ENCODE measurements around the gene BCKDK. TPM values are rescaled to one million over a fixed set of nuclear protein-coding genes. Genes with fewer than 3 reads are reported as not detected.

BCKDK gene
- total RNA-seq, 1 experiment from 2014 or later = 47.7 TPM

DNA sequence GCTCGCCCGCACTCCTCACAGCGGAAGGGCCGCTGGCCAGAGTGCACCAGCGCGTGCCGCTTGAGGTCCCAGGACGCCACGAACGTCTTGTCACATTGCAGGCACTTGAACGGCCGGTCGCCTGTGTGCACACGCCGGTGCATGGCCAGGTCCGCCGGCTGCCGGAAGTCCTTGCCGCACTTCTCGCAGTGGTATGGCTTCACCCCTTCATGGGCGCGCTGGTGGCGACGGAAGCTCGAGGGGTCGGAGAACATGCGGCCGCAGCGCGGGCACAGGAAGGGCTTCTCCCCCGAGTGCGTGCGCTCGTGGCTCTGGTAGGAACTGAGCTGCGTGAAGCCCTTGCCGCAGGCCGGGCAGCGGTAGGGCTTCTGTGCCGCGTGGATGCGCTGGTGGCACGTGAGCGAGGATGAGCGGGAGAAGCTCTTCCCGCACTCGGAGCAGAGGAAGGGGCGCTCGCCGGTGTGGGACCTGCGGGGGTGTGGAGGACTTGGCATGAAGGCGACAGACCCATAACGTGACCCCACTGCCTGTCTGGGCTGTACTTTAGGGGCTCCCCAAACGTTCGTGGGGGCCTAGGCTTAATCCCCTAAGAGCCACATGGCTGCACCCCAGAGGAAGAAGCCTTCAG, 46.3 kb upstream of the BCKDK start:
- POLR2A ChIA-PET (ENCODE audit: unreplicated experiment) = no interaction called here
- TF ChIP-seq EZH2 (IDR thresholded peaks at IDR 0.05; ENCODE audit: low read length, unreplicated experiment) = no peak
- TF ChIP-seq, protein P1, sequence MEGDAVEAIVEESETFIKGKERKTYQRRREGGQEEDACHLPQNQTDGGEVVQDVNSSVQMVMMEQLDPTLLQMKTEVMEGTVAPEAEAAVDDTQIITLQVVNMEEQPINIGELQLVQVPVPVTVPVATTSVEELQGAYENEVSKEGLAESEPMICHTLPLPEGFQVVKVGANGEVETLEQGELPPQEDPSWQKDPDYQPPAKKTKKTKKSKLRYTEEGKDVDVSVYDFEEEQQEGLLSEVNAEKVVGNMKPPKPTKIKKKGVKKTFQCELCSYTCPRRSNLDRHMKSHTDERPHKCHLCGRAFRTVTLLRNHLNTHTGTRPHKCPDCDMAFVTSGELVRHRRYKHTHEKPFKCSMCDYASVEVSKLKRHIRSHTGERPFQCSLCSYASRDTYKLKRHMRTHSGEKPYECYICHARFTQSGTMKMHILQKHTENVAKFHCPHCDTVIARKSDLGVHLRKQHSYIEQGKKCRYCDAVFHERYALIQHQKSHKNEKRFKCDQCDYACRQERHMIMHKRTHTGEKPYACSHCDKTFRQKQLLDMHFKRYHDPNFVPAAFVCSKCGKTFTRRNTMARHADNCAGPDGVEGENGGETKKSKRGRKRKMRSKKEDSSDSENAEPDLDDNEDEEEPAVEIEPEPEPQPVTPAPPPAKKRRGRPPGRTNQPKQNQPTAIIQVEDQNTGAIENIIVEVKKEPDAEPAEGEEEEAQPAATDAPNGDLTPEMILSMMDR (conservative IDR thresholded peaks at IDR 0.05; ENCODE audit: low read depth, low read length) = no peak
- no peak for TF ChIP-seq EZH2phosphoT487 (IDR thresholded peaks at IDR 0.05; ENCODE audit: borderline replicate concordance, low read length)

DNA sequence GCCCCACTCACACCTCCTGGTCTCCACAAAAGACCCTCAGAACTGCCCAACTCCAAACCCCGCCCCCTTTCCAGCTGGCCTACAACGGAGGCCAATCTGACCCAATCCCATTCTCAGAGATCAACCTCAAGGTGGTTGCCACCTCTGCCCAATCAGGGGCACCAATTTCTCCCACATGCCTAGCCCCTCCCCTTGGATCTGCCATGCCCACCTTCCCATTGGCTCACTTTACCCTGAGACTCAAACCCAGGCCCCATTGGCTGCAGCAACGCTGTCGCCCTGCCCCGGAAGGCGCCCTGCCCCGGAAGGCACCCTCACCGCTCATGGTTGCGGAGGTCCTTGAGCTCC, 44.7 kb upstream of the BCKDK start:
- BruUV-seq (replicated peaks) = no TSS peak
- H3K9me3 ChIP-seq (ENCODE audit: low read length) = no peaks in the 10 kb centered on the region
- intact Hi-C loops (cut with micrococcal nuclease) = no loop called here
- H3F3A ChIP-seq (ENCODE audit: low read length, unreplicated experiment) = no peaks in the 10 kb centered on the region
- H3K27me3 ChIP-seq (ENCODE audit: low read length) = no peaks in the 10 kb centered on the region
- no peak overlapping the region for H2AFZ ChIP-seq (ENCODE audit: low read length)
- H3K4me3 ChIP-seq (ENCODE audit: low read length) = no peak overlapping the region
- no peak overlapping the region for H3K4me2 ChIP-seq (ENCODE audit: low read length)
- POLR2A ChIA-PET (ENCODE audit: unreplicated experiment) = no interaction called here
- no peaks in the 10 kb centered on the region for H3K4me1 ChIP-seq (ENCODE audit: insufficient read depth, low read length)
- peaks cover 4% of the 10 kb centered on the region for H3K36me3 ChIP-seq (ENCODE audit: low read depth, low read length)
- DNase-seq = no peak
- no peak overlapping the region for H3K9ac ChIP-seq (ENCODE audit: low read length)
- H3K79me2 ChIP-seq (ENCODE audit: low read length) = peaks cover 32% of the 10 kb centered on the region
- no peak overlapping the region for H3K27ac ChIP-seq (ENCODE audit: low read length)
- no peaks in the 10 kb centered on the region for H3K9me2 ChIP-seq (replicated peaks; ENCODE audit: low read length)
- CTCF ChIA-PET = no interaction called here
- no peaks in the 10 kb centered on the region for H4K20me1 ChIP-seq (ENCODE audit: low read length)
- no peak for ATAC-seq
- TF ChIP-seq EZH2phosphoT487 (IDR thresholded peaks at IDR 0.05; ENCODE audit: borderline replicate concordance, low read length) = no peak
- TF ChIP-seq EZH2 (IDR thresholded peaks at IDR 0.05; ENCODE audit: low read length, unreplicated experiment) = no peak
- TF ChIP-seq, protein P1 (conservative IDR thresholded peaks at IDR 0.05; ENCODE audit: low read depth, low read length) = no peak

More for the DNA sequence above, 46.3 kb upstream of the BCKDK start:
- intact Hi-C loops (cut with micrococcal nuclease) = no loop called here
- Histone ChIP-seq H3K4me1 (ENCODE audit: insufficient read depth, low read length) (no peaks in the 10 kb centered on the region), H3K27ac (ENCODE audit: low read length) (no peak overlapping the region), H3K9me2 (replicated peaks; ENCODE audit: low read length) (no peaks in the 10 kb centered on the region), H4K20me1 (ENCODE audit: low read length) (no peaks in the 10 kb centered on the region), H3K36me3 (ENCODE audit: low read depth, low read length) (peaks cover 4% of the 10 kb centered on the region), H2AFZ (ENCODE audit: low read length) (no peak overlapping the region), H3K4me2 (ENCODE audit: low read length) (no peak overlapping the region), H3K9ac (ENCODE audit: low read length) (no peak overlapping the region), H3K9me3 (ENCODE audit: low read length) (no peaks in the 10 kb centered on the region), H3K79me2 (ENCODE audit: low read length) (peaks cover 21% of the 10 kb centered on the region), H3F3A (ENCODE audit: low read length, unreplicated experiment) (no peaks in the 10 kb centered on the region), H3K4me3 (ENCODE audit: low read length) (no peak overlapping the region), H3K27me3 (ENCODE audit: low read length) (no peaks in the 10 kb centered on the region)
- ATAC-seq = no peak
- no peak for DNase-seq
- BruUV-seq (replicated peaks) = no TSS peak
- CTCF ChIA-PET = no interaction called here

DNA sequence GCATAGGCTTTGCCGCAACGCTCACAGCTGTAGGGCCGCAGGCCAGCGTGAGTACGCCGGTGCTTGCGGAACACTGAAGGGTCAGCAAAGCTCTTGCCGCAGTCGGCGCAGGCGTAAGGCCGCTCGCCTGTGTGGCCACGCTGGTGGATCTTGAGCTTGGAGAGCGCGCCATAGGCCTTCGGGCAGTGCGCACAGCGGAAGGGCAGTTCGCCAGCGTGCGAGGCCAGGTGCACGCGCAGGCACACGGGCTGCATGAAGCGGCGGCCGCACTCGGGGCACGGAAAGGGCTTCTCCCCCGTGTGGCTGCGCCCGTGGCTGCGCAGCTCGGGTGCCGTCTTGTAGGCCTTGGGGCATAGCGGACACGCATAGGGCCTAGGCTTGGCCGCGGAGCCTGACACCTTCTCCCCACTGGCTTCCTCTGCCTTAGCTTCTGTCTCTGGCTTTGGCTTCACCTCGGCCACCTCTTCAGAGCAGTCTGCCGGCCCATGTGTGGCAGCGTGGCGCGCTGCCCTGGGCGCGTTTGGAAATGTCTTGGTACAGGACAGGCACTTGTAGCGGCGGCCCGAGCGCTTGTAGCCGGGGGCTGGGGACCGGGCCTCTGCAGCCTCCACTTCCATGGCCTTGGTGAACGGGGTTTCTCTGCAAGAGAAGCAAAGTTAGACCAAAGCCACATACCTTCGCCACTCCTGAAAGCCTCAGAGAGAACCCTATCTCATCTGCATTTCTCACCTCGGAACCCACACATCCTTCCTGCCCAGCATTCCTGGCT, 44.2 kb upstream of the BCKDK start:
- TF ChIP-seq EZH2phosphoT487 (IDR thresholded peaks at IDR 0.05; ENCODE audit: borderline replicate concordance, low read length) = no peak
- no peak for TF ChIP-seq EZH2 (IDR thresholded peaks at IDR 0.05; ENCODE audit: low read length, unreplicated experiment)
- TF ChIP-seq, protein P1 (conservative IDR thresholded peaks at IDR 0.05; ENCODE audit: low read depth, low read length) = no peak
- Histone ChIP-seq H4K20me1 (ENCODE audit: low read length) (no peaks in the 10 kb centered on the region), H3K4me1 (ENCODE audit: insufficient read depth, low read length) (no peaks in the 10 kb centered on the region), H3K79me2 (ENCODE audit: low read length) (peaks cover 38% of the 10 kb centered on the region), H3K9me3 (ENCODE audit: low read length) (no peaks in the 10 kb centered on the region), H3K4me3 (ENCODE audit: low read length) (no peak overlapping the region), H3F3A (ENCODE audit: low read length, unreplicated experiment) (no peaks in the 10 kb centered on the region), H3K27ac (ENCODE audit: low read length) (no peak overlapping the region), H3K36me3 (ENCODE audit: low read depth, low read length) (peaks cover 4% of the 10 kb centered on the region), H3K9me2 (replicated peaks; ENCODE audit: low read length) (no peaks in the 10 kb centered on the region), H3K27me3 (ENCODE audit: low read length) (no peaks in the 10 kb centered on the region), H3K4me2 (ENCODE audit: low read length) (no peak overlapping the region), H2AFZ (ENCODE audit: low read length) (no peak overlapping the region), H3K9ac (ENCODE audit: low read length) (no peak overlapping the region)
- ATAC-seq = no peak
- BruUV-seq (replicated peaks) = no TSS peak
- intact Hi-C loops (cut with micrococcal nuclease) = no loop called here
- DNase-seq = no peak
- CTCF ChIA-PET = no interaction called here
- POLR2A ChIA-PET (ENCODE audit: unreplicated experiment) = no interaction called here
